Measurements from ENCODE around the gene LPAR2. TPM values are rescaled to one million over a fixed set of nuclear protein-coding genes. Genes with fewer than 3 reads are reported as not detected.

LPAR2 gene
- polyA plus RNA-seq, 1 experiment: 2.2 TPM

- ChIA-PET CTCF (interaction anchor here (1.9 kb wide), 1 partner anchor 10 kb away, joined by 9 read pairs; the partner anchor contains the start of gene GMIP), POLR2A (interaction anchor here (1.2 kb wide), 1 partner anchor 10 kb away, joined by 5 read pairs; the partner anchor contains the start of gene ATP13A1)
- H3K9me3 ChIP-seq (ENCODE audit: control insufficient read depth, insufficient read depth, low read length): no peaks in the 10 kb centered on the region
- H3K4me3 ChIP-seq (ENCODE audit: low read depth, low read length): no peak overlapping the region
- no peak overlapping the region for H3K27ac ChIP-seq (ENCODE audit: low read depth, low read length)
- DNase-seq (ENCODE audit: low read depth, low spot score): no peak
- TF ChIP-seq, protein P1, sequence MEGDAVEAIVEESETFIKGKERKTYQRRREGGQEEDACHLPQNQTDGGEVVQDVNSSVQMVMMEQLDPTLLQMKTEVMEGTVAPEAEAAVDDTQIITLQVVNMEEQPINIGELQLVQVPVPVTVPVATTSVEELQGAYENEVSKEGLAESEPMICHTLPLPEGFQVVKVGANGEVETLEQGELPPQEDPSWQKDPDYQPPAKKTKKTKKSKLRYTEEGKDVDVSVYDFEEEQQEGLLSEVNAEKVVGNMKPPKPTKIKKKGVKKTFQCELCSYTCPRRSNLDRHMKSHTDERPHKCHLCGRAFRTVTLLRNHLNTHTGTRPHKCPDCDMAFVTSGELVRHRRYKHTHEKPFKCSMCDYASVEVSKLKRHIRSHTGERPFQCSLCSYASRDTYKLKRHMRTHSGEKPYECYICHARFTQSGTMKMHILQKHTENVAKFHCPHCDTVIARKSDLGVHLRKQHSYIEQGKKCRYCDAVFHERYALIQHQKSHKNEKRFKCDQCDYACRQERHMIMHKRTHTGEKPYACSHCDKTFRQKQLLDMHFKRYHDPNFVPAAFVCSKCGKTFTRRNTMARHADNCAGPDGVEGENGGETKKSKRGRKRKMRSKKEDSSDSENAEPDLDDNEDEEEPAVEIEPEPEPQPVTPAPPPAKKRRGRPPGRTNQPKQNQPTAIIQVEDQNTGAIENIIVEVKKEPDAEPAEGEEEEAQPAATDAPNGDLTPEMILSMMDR (IDR thresholded peaks at IDR 0.05; ENCODE audit: low read depth, low read length): no peak
- H3K27me3 ChIP-seq (ENCODE audit: control insufficient read depth, insufficient read depth, low read length): no peaks in the 10 kb centered on the region
Measured at GRCh38 chr19:19653597-19654147, 25.7 kb upstream of the LPAR2 start.

DNA sequence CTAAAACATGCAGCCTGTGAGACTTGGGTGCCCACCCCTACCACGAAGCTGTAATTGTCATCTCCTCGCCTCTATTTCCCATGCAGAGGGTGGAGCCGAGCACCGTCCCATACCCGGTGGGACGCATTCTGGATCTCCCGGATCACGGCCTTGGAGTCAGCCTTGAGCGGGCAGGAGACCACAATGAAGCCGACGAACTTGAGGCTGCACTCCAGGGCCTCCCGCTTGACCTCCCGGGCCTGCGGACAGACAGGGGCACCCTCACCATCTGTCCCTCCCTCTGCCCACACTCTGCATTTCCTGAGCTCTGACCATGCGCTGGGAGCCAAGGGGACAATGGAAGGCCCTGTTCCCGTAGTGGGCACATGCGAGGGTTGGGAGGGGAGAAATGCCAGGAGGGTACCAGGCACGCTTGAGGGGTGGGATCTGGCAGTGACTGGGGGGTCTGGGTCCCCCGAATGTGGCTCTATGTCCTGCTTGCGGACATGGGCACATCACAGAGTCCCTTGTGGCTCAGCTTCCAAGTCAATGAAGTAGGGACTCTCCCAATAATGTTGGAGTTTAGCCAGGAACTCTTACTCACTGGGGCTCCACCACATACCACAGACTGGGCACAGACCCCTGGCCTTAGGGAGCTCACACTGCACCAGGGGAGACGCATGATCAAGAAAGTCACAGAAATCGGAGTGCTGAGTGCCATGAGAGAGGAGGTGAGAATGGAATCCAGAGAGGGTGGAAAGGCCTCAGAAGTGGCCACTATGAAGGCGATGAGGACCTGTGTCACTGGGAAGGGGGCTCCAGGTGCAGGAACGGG is 24.7 kb upstream of the LPAR2 start:
- no peak overlapping the region for H3K4me3 ChIP-seq (ENCODE audit: low read depth, low read length)
- H3K27ac ChIP-seq (ENCODE audit: low read depth, low read length): no peak overlapping the region
- H3K27me3 ChIP-seq (ENCODE audit: control insufficient read depth, insufficient read depth, low read length): no peaks in the 10 kb centered on the region
- TF ChIP-seq, protein P1 (IDR thresholded peaks at IDR 0.05; ENCODE audit: low read depth, low read length): no peak
- ChIA-PET POLR2A (no interaction called here), CTCF (interaction anchor here (1.3 to 1.9 kb wide), 2 partner anchors 9 to 121 kb away, joined by 5 to 9 read pairs; partner anchors contain the start of gene GMIP)
- no peak for DNase-seq (ENCODE audit: low read depth, low spot score)
- no peaks in the 10 kb centered on the region for H3K9me3 ChIP-seq (ENCODE audit: control insufficient read depth, insufficient read depth, low read length)

- CTCF ChIA-PET: no interaction called here
- POLR2A ChIA-PET: interaction anchor here (0.6 kb wide), 1 partner anchor 119 kb away, joined by 3 read pairs; no protein-coding TSS in a partner anchor
- DNase-seq (ENCODE audit: low read depth, low spot score): no peak
Measured at GRCh38 chr19:19651076-19651475, 23.1 kb upstream of the LPAR2 start.

DNA sequence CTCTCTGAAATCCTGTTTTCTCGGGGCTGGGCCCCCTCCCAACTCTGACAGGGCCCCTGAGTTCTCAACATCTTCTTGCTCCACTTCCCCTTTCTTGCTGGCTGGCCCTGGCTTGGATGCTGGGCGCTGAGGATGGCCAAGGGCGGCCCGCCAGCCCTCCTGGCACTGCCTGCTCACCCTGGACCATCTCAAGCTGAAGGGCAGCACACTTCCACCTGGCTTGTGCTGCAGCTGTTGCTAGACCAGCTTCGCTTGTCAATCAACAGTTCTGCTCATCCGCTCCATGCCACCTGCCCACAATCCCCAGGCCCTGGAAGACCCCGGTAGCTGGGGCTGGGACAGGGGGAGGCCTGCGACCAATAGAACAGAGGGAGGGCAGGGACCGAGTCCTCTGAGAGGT is 22.3 kb upstream of the LPAR2 start:
- TF ChIP-seq, protein P1 (IDR thresholded peaks at IDR 0.05; ENCODE audit: low read depth, low read length): no peak
- Histone ChIP-seq H3K27me3 (ENCODE audit: control insufficient read depth, insufficient read depth, low read length) (no peaks in the 10 kb centered on the region), H3K9me3 (ENCODE audit: control insufficient read depth, insufficient read depth, low read length) (no peaks in the 10 kb centered on the region), H3K27ac (ENCODE audit: low read depth, low read length) (no peak overlapping the region), H3K4me3 (ENCODE audit: low read depth, low read length) (no peak overlapping the region)
- ChIA-PET POLR2A (no interaction called here), CTCF (interaction anchor here (2.0 kb wide), 1 partner anchor 118 kb away, joined by 12 read pairs; no protein-coding TSS in a partner anchor)
- DNase-seq (ENCODE audit: low read depth, low spot score): no peak

More at GRCh38 chr19:19651076-19651475, 23.1 kb upstream of the LPAR2 start:
- H3K27me3 ChIP-seq (ENCODE audit: control insufficient read depth, insufficient read depth, low read length): no peaks in the 10 kb centered on the region
- H3K4me3 ChIP-seq (ENCODE audit: low read depth, low read length): no peak overlapping the region
- TF ChIP-seq, protein P1 (IDR thresholded peaks at IDR 0.05; ENCODE audit: low read depth, low read length): no peak
- H3K9me3 ChIP-seq (ENCODE audit: control insufficient read depth, insufficient read depth, low read length): no peaks in the 10 kb centered on the region
- no peak overlapping the region for H3K27ac ChIP-seq (ENCODE audit: low read depth, low read length)

DNA sequence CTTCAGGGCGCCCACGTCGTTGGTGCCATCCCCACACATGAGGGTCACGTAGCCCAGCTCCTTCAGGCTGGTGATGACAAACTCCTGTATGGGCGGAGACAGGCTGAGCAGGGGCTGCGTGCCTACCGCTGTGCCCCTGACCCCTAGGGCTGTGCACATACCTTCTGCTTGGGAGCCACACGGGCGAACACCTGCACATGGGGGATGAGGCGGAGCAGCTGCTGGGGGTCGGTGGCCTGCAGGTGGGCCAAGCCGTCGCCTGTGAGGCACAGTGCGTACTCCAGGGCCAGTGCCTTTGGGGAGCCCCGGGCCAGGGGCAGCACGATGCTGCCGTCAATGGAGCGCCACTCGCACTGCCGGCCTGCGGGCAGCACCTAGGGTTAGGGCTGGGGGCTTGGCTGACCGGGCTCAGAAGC is 21.6 kb upstream of the LPAR2 start:
- Histone ChIP-seq H3K27me3 (ENCODE audit: control insufficient read depth, insufficient read depth, low read length) (no peaks in the 10 kb centered on the region), H3K4me3 (ENCODE audit: low read depth, low read length) (no peak overlapping the region), H3K27ac (ENCODE audit: low read depth, low read length) (no peak overlapping the region), H3K9me3 (ENCODE audit: control insufficient read depth, insufficient read depth, low read length) (no peaks in the 10 kb centered on the region)
- TF ChIP-seq, protein P1 (IDR thresholded peaks at IDR 0.05; ENCODE audit: low read depth, low read length): no peak
- DNase-seq (ENCODE audit: low read depth, low spot score): no peak
- CTCF ChIA-PET: interaction anchor here (0.8 to 2.0 kb wide), 2 partner anchors 97 to 117 kb away, joined by 3 to 12 read pairs; no protein-coding TSS in a partner anchor
- POLR2A ChIA-PET: no interaction called here

Data from AG04450 (cell line).